HepG2 (cell line): ENCODE data around the gene NCOA3. TPM values are rescaled to one million over a fixed set of nuclear protein-coding genes. Genes with fewer than 3 reads are reported as not detected.

ENCODE experiments used
- ATAC-seq: fragments of 200-7000 bp; cut with Tn5 transposase; 3 replicates; pipeline ENCODE4 v1.9.1; 2020; ENCODE audit warnings: mild to moderate bottlenecking, moderate library complexity
- BruUV-seq: library from RNA; stranded (reverse); fragments of 400-500 nt; replicated peaks from 2 replicates; lab custom pipeline; 2021; lab: Mats Ljungman, UMichigan
- CTCF ChIA-PET: fragments of 300-600 bp; formaldehyde crosslinking; extraction: SDS; loops from one replicate; lab custom pipeline; 2021; ENCODE audit warnings: low total read pairs, inconsistent platforms, low intra/inter-chr PET ratio; lab: Yijun Ruan, JAX
- POLR2A ChIA-PET: fragments of 350-600 bp; sonication (Branson Sonifier 250); formaldehyde crosslinking; loops from one replicate; lab custom pipeline; 2020; ENCODE audit warnings: antibody characterized with exemption, inconsistent platforms; lab: Yijun Ruan, JAX
- DNase-seq: peaks from one replicate; pipeline ENCODE4 v3.0.0-alpha.2; 2015; ENCODE audit warnings: low spot score
- FAIRE-seq: peaks from 3 replicates; lab custom pipeline; 2011; peaks lifted over from hg19 to GRCh38; lab: Jason Lieb, UNC
- H2AFZ ChIP-seq: one replicate; pipeline ENCODE4 v1.6.1; 2011; ENCODE audit warnings: low read length, inconsistent platforms
- H3K27ac ChIP-seq: fragments of 300-600 bp; 3 replicates; pipeline ENCODE4 v1.8.0; 2011; ENCODE audit warnings: mixed run types, mild to moderate bottlenecking, mixed read lengths, low read length, inconsistent platforms; ENCODE audit not compliant: insufficient read depth; ENCODE audit errors: extremely low read length
- H3K27me3 ChIP-seq, 2 experiments: fragments of 200-600 bp in 1 of 2; 2 replicates in 1 of 2; 3 replicates in 1 of 2; pipeline versions ENCODE4 v1.6.0 to v1.8.0; 2011; ENCODE audit warnings: low read length in 2 of 2, mild to moderate bottlenecking in 2 of 2, moderate library complexity in 2 of 2, inconsistent platforms in 1 of 2; ENCODE audit not compliant: insufficient read depth in 2 of 2, control insufficient read depth in 1 of 2
- H3K36me3 ChIP-seq, 2 experiments: fragments of 200-600 bp in 1 of 2; replicated peaks in 1 of 2; 2 replicates in 1 of 2; 3 replicates in 1 of 2; pipeline versions ENCODE4 v1.5.1 to v1.8.0; 2011; ENCODE audit warnings: low read length in 2 of 2, inconsistent platforms in 1 of 2; ENCODE audit not compliant: insufficient read depth in 2 of 2, control insufficient read depth in 1 of 2
- H3K4me1 ChIP-seq: 2 replicates; pipeline ENCODE4 v1.5.1; 2012; ENCODE audit warnings: low read length, inconsistent platforms; ENCODE audit not compliant: insufficient read depth
- H3K4me2 ChIP-seq: 2 replicates; pipeline ENCODE4 v1.6.0; 2011; ENCODE audit warnings: low read depth, low read length, inconsistent platforms
- H3K4me3 ChIP-seq, 3 experiments: fragments of 200-600 bp in 1 of 3; sonication (generic), shearing (Covaris generic) in 1 of 3; replicated peaks in 1 of 3; 2 replicates each; pipeline ENCODE4 v1.5.1; 2011 to 2016; ENCODE audit warnings: low read length in 3 of 3, inconsistent platforms in 2 of 3, low read depth in 2 of 3, mild to moderate bottlenecking in 2 of 3, control low read depth in 1 of 3, mixed read lengths in 1 of 3; ENCODE audit not compliant: insufficient read depth in 1 of 3
- H3K79me2 ChIP-seq: one replicate; pipeline ENCODE4 v1.6.1; 2011; ENCODE audit warnings: low read length, inconsistent platforms; ENCODE audit not compliant: insufficient read depth
- H3K9ac ChIP-seq: 2 replicates; pipeline ENCODE4 v1.6.0; 2011; ENCODE audit warnings: mild to moderate bottlenecking, low read depth, low read length, inconsistent platforms; ENCODE audit not compliant: insufficient read depth
- H3K9me3 ChIP-seq: 2 replicates; pipeline ENCODE4 v1.5.1; 2012; ENCODE audit warnings: mild to moderate bottlenecking, low read length
- H4K20me1 ChIP-seq: 2 replicates; pipeline ENCODE4 v1.6.0; 2011; ENCODE audit warnings: inconsistent platforms, mild to moderate bottlenecking, low read length, moderate library complexity; ENCODE audit not compliant: insufficient read depth
- E2F1 ChIP-seq: sonication (generic); formaldehyde crosslinking; IDR thresholded peaks from 2 replicates; pipeline ENCODE4 v1.5.0; 2020; ENCODE audit warnings: missing genetic modification reagents
- FOXC1 ChIP-seq: sonication (generic); formaldehyde crosslinking; IDR thresholded peaks from 2 replicates; pipeline ENCODE4 v1.8.0; 2022; ENCODE audit warnings: mild to moderate bottlenecking, missing genetic modification reagents, borderline replicate concordance
- GPN1 ChIP-seq: sonication (generic); formaldehyde crosslinking; IDR thresholded peaks from 2 replicates; pipeline ENCODE4 v1.5.1; 2020; ENCODE audit warnings: missing genetic modification reagents, borderline replicate concordance
- IRF9 ChIP-seq: sonication (generic); formaldehyde crosslinking; IDR thresholded peaks from 2 replicates; pipeline ENCODE4 v1.8.0; 2022; ENCODE audit warnings: missing genetic modification reagents, mild to moderate bottlenecking, borderline replicate concordance
- KDM5B ChIP-seq: sonication (generic); formaldehyde crosslinking; IDR thresholded peaks from 2 replicates; pipeline ENCODE4 v1.4.0; 2020; ENCODE audit warnings: missing genetic modification reagents, mild to moderate bottlenecking, borderline replicate concordance
- LRRFIP1 ChIP-seq: sonication (generic); formaldehyde crosslinking; conservative IDR thresholded peaks from 2 replicates; pipeline ENCODE4 v1.4.0; 2020; ENCODE audit warnings: missing genetic modification reagents
- PLRG1 ChIP-seq: fragments of 450-650 bp; conservative IDR thresholded peaks from 2 replicates; pipeline ENCODE4 v1.6.1; 2016
- RBM22 ChIP-seq: fragments of 200-400 bp; formaldehyde crosslinking; optimal IDR thresholded peaks from 2 replicates; pipeline ENCODE3; 2017; ENCODE audit warnings: mild to moderate bottlenecking, low read length, moderate library complexity
- ZNF20 ChIP-seq: sonication (generic); formaldehyde crosslinking; IDR thresholded peaks from 2 replicates; pipeline ENCODE4 v1.4.0; 2020; ENCODE audit warnings: mild to moderate bottlenecking, moderate library complexity, missing genetic modification reagents
- ZNF30 ChIP-seq: sonication (generic); formaldehyde crosslinking; IDR thresholded peaks from 2 replicates; pipeline ENCODE4 v1.5.0; 2020; ENCODE audit warnings: mild to moderate bottlenecking, missing genetic modification reagents
- ZNF720 ChIP-seq: sonication (generic); formaldehyde crosslinking; IDR thresholded peaks from 2 replicates; pipeline ENCODE4 v1.4.0; 2020; ENCODE audit warnings: missing genetic modification reagents
- WGBS: methylation state at CpG from one replicate; pipeline ENCODE4 v1.1.6; 2017; ENCODE audit warnings: low lambda C conversion rate; 5-methylcytosine and 5-hydroxymethylcytosine counted together
- in situ Hi-C: cut with HindIII; loops from 2 replicates; pipeline ENCODE4 v1.10.0; 2017; ENCODE audit warnings: low pct_unique_long_range_greater_than_20kb; ENCODE audit not compliant: extremely low pct_ligation_motif_present
- intact Hi-C: fragments of 100-400 bp; cut with micrococcal nuclease; formaldehyde crosslinking; loops from one replicate; pipeline ENCODE4 v1.10.0; 2022; ENCODE audit not compliant: unreplicated experiment
- polyA plus RNA-seq, 8 experiments: library from polyadenylated mRNA; depleted of rRNA in 3 of 8; stranded (reverse) in 7 of 8; unstranded in 1 of 8; fragments of >200 nt; fragmentation: Illumina TruSeq in 4 of 8; extraction: Trizol in 4 of 8; gene quantifications; 2 replicates each; pipeline versions ENCODE4 v1.2.1 to v1.2.3, GENCODE V29; 2011 to 2016; ENCODE audit warnings: low read depth in 4 of 8, missing spikeins in 1 of 8, mixed read lengths in 1 of 8; ENCODE audit not compliant: insufficient read depth in 1 of 8
- total RNA-seq, 5 experiments: library from RNA; depleted of rRNA; stranded (reverse); fragments of >200 nt; fragmentation: Illumina TruSeq; extraction: Trizol; gene quantifications; 2 replicates each; pipeline ENCODE4 v1.2.3, GENCODE V29; 2016; ENCODE audit warnings: low read depth in 1 of 5

The NCOA3 gene
- total and polyA plus RNA-seq, 2 of the 13 experiments (the other 11 are each of a cell fraction or from before 2014, with no cell fraction given): 35.0 to 56.8 TPM

DNA sequence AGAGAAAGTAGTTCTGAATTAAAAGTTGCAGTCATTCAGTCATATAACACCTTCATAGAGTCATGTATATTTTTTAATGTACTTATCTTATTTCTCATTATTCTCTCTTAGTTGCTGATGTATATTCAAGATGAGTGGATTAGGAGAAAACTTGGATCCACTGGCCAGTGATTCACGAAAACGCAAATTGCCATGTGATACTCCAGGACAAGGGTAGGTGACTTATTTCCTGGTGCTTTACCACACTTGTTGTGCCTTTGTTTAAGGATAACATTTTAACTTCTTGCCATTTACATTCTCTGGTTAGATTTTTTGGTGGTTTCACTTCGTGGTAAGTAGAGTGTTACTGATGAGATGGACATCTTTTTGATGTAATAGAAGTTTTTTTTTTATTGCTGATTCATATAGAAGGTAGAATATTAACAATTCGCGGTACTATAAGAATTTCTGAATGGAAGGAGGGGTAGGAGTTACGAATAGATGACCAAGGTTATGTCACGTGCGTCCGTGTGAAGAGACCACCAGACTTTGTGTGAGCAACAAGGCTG lies 120.5 kb downstream of the NCOA3 start:
- Histone ChIP-seq H3K79me2 (peaks cover 15% of the 10 kb centered on the region), H3K27me3 (no peaks in the 10 kb centered on the region), H3K4me1 (no peaks in the 10 kb centered on the region), H4K20me1 (peaks cover 11% of the 10 kb centered on the region; the same call in 1 of the 2 replicates), H3K9me3 (no peaks in the 10 kb centered on the region), H3K4me3 (no peak overlapping the region), H3K27ac (no peak overlapping the region), H3K36me3 (peaks cover 13 to 51% of the 10 kb centered on the region in 2 experiments), H2AFZ (no peak overlapping the region), H3K9ac (no peak overlapping the region), H3K4me2 (no peak overlapping the region)
- FAIRE-seq (no peak), DNase-seq (no peak), ATAC-seq (no peak)
- in situ Hi-C loops (loop anchor here (5.0 to 10.0 kb wide), 2 partner anchors 105 to 427 kb away; no protein-coding TSS in a partner anchor), intact Hi-C loops (loop anchor here (5.0 kb wide), 3 partner anchors 45 to 240 kb away; no protein-coding TSS in a partner anchor)
- ChIA-PET CTCF (interaction anchor here (1.0 to 1.6 kb wide), 2 partner anchors 417 to 424 kb away, joined by 3 to 4 read pairs; no protein-coding TSS in a partner anchor), POLR2A (no interaction called here)
- WGBS: 96% methylated on average over 9 of the region's 9 CpGs
- TF ChIP-seq RBM22: peak; percentile 21
- TF ChIP-seq PLRG1: no peak
- BruUV-seq: no TSS peak

DNA sequence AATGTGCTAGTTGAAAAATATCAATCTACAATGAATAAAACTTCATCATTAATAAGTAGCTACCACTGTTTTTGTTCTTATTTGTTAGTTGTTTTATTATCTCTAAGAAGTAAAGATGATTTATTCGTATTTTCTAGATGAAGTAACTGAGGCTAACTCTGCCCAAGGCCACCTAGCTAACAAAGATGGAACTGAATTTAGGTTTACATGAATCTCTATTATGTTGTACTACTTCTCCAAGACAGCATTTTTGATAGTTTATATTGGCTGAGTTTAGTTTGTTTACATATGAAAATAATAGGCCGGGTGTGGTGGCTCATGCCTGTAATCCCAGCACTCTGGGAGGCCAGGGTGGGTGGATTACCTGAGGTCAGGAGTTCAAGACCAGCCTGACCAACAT lies 121.5 kb downstream of the NCOA3 start:
- in situ Hi-C loops (loop anchor here (5.0 to 10.0 kb wide), 2 partner anchors 106 to 428 kb away; no protein-coding TSS in a partner anchor), intact Hi-C loops (loop anchor here (5.0 kb wide), 3 partner anchors 46 to 241 kb away; no protein-coding TSS in a partner anchor)
- H3K27ac ChIP-seq: no peak overlapping the region
- no peak overlapping the region for H3K4me2 ChIP-seq
- CTCF ChIA-PET: no interaction called here
- no peaks in the 10 kb centered on the region for H3K27me3 ChIP-seq
- TSS peak; percentile 55 for BruUV-seq
- DNase-seq (no peak), FAIRE-seq (no peak), ATAC-seq (no peak)
- POLR2A ChIA-PET: no interaction called here
- no peaks in the 10 kb centered on the region for H3K9me3 ChIP-seq
- peaks cover 16 to 60% of the 10 kb centered on the region in 2 experiments for H3K36me3 ChIP-seq
- WGBS: 93% methylated on average over 2 of the region's 2 CpGs
- H3K79me2 ChIP-seq: peaks cover 10% of the 10 kb centered on the region
- H2AFZ ChIP-seq: no peak overlapping the region
- no peaks in the 10 kb centered on the region for H3K4me1 ChIP-seq
- no peak overlapping the region for H3K4me3 ChIP-seq
- no peak overlapping the region for H3K9ac ChIP-seq
- peaks cover 11% of the 10 kb centered on the region; the same call in 1 of the 2 replicates for H4K20me1 ChIP-seq
- TF ChIP-seq ZNF30 (CRISPR knock-in tag) (no peak), ZNF720 (CRISPR knock-in tag) (no peak), KDM5B (CRISPR knock-in tag) (no peak), GPN1 (no peak), IRF9 (CRISPR knock-in tag) (no peak), FOXC1 (CRISPR knock-in tag) (no peak), LRRFIP1 (no peak), E2F1 (CRISPR knock-in tag) (no peak), ZNF20 (no peak)
